Gastrocnemius medialis (tissue), 4 donors: ENCODE measurements around the gene ZBTB16. TPM values are rescaled to one million over a fixed set of nuclear protein-coding genes. Genes with fewer than 3 reads are reported as not detected.

Source experiments
- ATAC-seq, 2 donors: fragments of 150-250 bp; one replicate each; pipeline ENCODE4 v1.9.1; 2016
- DNase-seq, 2 donors: peaks; one replicate each; pipeline ENCODE4 v3.0.0-alpha.2; 2019
- H3K27ac ChIP-seq, 4 donors: fragments of 200-600 bp; sonication (generic); 1 replicate in 1 of 4; 2 replicates in 3 of 4; pipeline ENCODE4 v1.5.1; 2016 to 2018; ENCODE audit warnings: mild to moderate bottlenecking in 2 of 4, moderate library complexity in 1 of 4
- H3K27me3 ChIP-seq, 3 donors: fragments of 200-600 bp; sonication (generic) in 2 of 3; 1 replicate in 1 of 3; 2 replicates in 2 of 3; pipeline versions ENCODE4 v1.5.1 to v1.6.0; 2016 to 2019; ENCODE audit warnings: mild to moderate bottlenecking in 1 of 3, moderate library complexity in 1 of 3
- H3K36me3 ChIP-seq, 2 donors: fragments of 200-600 bp; sonication (generic) in 1 of 2; one replicate each; pipeline ENCODE4 v1.5.1; 2017 to 2018
- H3K4me1 ChIP-seq, 2 donors: fragments of 200-600 bp; sonication (generic) in 1 of 2; one replicate each; pipeline ENCODE4 v1.5.1; 2016 to 2017; ENCODE audit warnings: mild to moderate bottlenecking in 2 of 2
- H3K4me3 ChIP-seq, 4 donors: fragments of 200-600 bp; sonication (generic) in 3 of 4; 1 replicate in 1 of 4; 2 replicates in 3 of 4; pipeline ENCODE4 v1.5.1; 2016 to 2019; ENCODE audit warnings: mild to moderate bottlenecking in 2 of 4
- H3K9me3 ChIP-seq, 3 donors: fragments of 200-600 bp; sonication (generic) in 2 of 3; 1 replicate in 1 of 3; 2 replicates in 2 of 3; pipeline ENCODE4 v1.5.1; 2016 to 2019
- POLR2A ChIP-seq, 2 donors: fragments of 450-650 bp; IDR thresholded peaks; one replicate each; pipeline ENCODE4 v1.6.1; 2017; ENCODE audit warnings: antibody characterized with exemption in 2 of 2, mild to moderate bottlenecking in 2 of 2, moderate library complexity in 2 of 2
- in situ Hi-C, 4 donors: fragments of 200-750 bp; cut with MboI; loops; one replicate each; pipeline versions ENCODE4 v1.15.0 to v1.8.0; 2017; ENCODE audit warnings: low sequenced_read_pairs in 4 of 4
- intact Hi-C: fragments of 100-400 bp; cut with DNase I; formaldehyde crosslinking; loops from one replicate; pipeline ENCODE4 v1.15.1; 2023; ENCODE audit warnings: low total_unique reads
- total RNA-seq, 4 donors: library from RNA; depleted of rRNA; stranded (reverse); fragments of >200 nt; gene quantifications; one replicate each; pipeline versions ENCODE4 v1.1.0 to v1.2.3, GENCODE V29; 2016
- TF ChIP-seq, protein P1 (sequence below), 5 experiments: fragments of 450-650 bp in 3 of 5; fragments of 200-600 bp in 2 of 5; sonication (generic) in 2 of 5; IDR thresholded peaks in 4 of 5; conservative IDR thresholded peaks in 1 of 5; 1 replicate in 4 of 5; 2 replicates in 1 of 5; pipeline ENCODE4 v1.5.1; 2016 to 2019; ENCODE audit warnings: antibody characterized with exemption in 5 of 5, mild to moderate bottlenecking in 3 of 5, moderate library complexity in 3 of 5

ZBTB16 gene
- total RNA-seq, 4 donors from 2014 or later, result 156 to 250 (median 196) TPM

DNA sequence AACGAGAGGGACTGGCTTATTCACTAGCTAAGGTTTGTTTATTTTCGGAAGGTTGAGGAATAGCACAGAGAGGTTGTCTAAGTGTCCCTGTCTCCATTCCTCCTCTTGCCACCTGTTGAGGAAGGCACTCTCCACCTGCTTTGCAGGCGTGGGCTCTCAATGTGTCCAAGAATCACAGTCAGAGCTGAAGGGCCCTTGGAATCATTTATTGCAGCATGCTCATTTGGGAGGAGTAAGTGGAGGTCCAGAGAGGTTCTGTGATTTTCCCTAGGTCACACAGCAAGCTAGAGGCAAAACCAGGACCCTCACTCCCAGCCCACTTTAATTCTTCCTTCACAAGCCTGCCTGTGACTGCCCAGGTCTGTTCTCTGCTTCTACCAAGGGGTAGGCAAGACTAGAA lies 21.3 kb downstream of the ZBTB16 start:
- Histone ChIP-seq H3K27ac (peak overlapping the region; percentile 94 to 99 (median 96)), H3K27me3 (no peaks in the 10 kb centered on the region), H3K4me1 (peaks cover 100% of the 10 kb centered on the region in 2 donors), H3K36me3 (peaks cover 0 to 40% of the 10 kb centered on the region in 2 donors), H3K9me3 (no peaks in the 10 kb centered on the region), H3K4me3 (peak overlapping the region; percentile 9 to 54 (median 49))
- peak; percentile 28 to 29 for ATAC-seq
- intact Hi-C loops, result loop anchor here (2.0 kb wide), 1 partner anchor 42 kb away; no protein-coding TSS in a partner anchor
- in situ Hi-C loops, result no loop called here
- DNase-seq, result no peak
- TF ChIP-seq POLR2A (IDR thresholded peaks at IDR 0.05), result no peak
- TF ChIP-seq, protein P1, sequence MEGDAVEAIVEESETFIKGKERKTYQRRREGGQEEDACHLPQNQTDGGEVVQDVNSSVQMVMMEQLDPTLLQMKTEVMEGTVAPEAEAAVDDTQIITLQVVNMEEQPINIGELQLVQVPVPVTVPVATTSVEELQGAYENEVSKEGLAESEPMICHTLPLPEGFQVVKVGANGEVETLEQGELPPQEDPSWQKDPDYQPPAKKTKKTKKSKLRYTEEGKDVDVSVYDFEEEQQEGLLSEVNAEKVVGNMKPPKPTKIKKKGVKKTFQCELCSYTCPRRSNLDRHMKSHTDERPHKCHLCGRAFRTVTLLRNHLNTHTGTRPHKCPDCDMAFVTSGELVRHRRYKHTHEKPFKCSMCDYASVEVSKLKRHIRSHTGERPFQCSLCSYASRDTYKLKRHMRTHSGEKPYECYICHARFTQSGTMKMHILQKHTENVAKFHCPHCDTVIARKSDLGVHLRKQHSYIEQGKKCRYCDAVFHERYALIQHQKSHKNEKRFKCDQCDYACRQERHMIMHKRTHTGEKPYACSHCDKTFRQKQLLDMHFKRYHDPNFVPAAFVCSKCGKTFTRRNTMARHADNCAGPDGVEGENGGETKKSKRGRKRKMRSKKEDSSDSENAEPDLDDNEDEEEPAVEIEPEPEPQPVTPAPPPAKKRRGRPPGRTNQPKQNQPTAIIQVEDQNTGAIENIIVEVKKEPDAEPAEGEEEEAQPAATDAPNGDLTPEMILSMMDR (IDR thresholded peaks at IDR 0.05 in 4 of 5, conservative IDR thresholded peaks at IDR 0.05 in 1 of 5), result no peak

DNA sequence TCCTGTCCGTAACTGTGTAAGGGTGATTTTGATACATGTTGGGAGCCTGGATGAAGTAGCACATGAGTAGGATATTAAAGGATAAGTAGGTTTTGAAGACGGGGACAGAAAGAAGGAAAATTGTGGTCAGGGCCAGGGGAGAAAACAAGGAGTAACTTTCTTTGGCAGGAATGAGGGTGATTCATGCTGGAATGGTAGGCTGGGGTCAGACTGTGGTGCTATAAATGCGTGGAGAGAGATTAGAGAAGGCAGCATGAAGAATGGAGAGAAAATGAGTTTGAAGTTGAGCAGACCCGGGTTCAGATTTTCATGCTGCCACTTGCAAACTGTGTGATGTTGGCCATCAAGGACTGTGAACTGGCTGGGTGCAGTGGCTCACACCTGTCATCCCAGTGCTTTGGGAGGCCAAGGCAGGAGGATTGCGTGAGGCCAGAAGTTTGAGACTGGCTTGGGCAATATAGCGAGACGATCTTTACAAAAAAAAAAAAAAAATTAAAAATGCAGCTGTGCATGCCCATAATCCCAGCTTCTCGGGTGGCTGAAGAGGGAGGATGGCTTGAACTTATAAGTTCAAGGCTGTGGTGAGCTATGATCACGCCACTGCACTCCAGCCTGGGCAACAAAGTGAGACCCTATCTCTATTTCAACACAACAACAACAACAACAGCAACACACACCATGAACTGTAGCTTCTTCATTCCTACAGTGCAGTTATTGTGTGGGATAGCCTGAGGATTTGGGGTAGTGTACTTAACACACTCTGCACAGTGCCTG lies 22.3 kb downstream of the ZBTB16 start:
- intact Hi-C loops (loop anchor here (1.0 to 2.0 kb wide), 2 partner anchors 17 to 41 kb away; no protein-coding TSS in a partner anchor), in situ Hi-C loops (no loop called here)
- no peaks in the 10 kb centered on the region for H3K27me3 ChIP-seq
- TF ChIP-seq POLR2A (IDR thresholded peaks at IDR 0.05), result no peak
- TF ChIP-seq, protein P1 (IDR thresholded peaks at IDR 0.05 in 4 of 5, conservative IDR thresholded peaks at IDR 0.05 in 1 of 5), result no peak
- peak overlapping the region in 3 of 4 donors; percentile 48 to 54 (median 50) for H3K4me3 ChIP-seq
- peaks cover 100% of the 10 kb centered on the region in 2 donors for H3K4me1 ChIP-seq
- H3K36me3 ChIP-seq, result peaks cover 0 to 34% of the 10 kb centered on the region in 2 donors
- no peaks in the 10 kb centered on the region for H3K9me3 ChIP-seq
- peak in 1 of 2 donors; percentile 7 for ATAC-seq
- H3K27ac ChIP-seq, result peak overlapping the region; percentile 94 to 99 (median 96)
- DNase-seq, result no peak

DNA sequence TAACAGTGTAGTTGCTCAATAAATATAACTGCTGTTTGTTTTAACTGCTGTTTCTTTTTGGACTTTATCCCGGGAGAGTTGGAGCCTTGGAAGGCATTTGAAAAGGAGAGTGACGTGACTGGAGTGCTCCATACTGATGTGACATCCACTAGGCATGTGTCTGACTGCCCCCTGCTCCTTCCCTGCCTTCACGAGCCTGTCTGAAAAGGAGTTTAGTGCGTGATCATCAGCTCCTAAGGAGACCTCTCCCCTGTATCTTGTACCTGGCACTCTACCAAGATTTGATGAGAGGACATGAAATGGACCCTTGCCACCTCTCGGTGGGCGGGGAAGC lies 22.9 kb downstream of the ZBTB16 start:
- Histone ChIP-seq H3K27ac (peak overlapping the region; percentile 94 to 99 (median 96)), H3K4me1 (peaks cover 100% of the 10 kb centered on the region in 2 donors), H3K9me3 (no peaks in the 10 kb centered on the region), H3K4me3 (peak overlapping the region; percentile 5 to 43 (median 26)), H3K36me3 (peaks cover 0 to 34% of the 10 kb centered on the region in 2 donors), H3K27me3 (no peaks in the 10 kb centered on the region)
- intact Hi-C loops (loop anchor here (1.0 kb wide), 1 partner anchor 17 kb away; no protein-coding TSS in a partner anchor), in situ Hi-C loops (no loop called here)
- TF ChIP-seq, protein P1 (IDR thresholded peaks at IDR 0.05 in 4 of 5, conservative IDR thresholded peaks at IDR 0.05 in 1 of 5), result no peak
- TF ChIP-seq POLR2A (IDR thresholded peaks at IDR 0.05), result peak; percentile 56 to 60
- peak; percentile 31 to 42 for ATAC-seq
- peak in 1 of 2 donors; percentile 71 for DNase-seq

DNA sequence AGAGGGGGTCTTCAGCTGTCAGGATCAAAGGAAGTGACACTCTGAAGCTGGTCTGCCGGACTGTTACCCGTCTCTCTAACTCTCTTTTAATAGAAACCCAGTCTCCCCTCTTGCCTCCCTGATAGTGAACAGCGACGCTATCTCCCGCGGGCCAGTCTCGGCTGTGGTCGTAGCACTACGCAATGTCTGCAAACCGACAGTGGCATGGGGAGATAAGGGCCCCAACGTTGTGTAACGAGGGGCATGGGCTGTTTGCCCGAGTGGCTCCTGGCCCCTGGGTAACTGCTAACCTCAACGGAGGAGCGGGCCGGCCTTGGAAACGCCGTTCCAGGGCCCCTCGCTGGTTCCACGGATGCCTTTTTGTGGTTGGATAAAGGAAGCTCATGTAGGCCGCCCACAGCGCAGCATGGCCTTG lies 23.3 kb downstream of the ZBTB16 start:
- TF ChIP-seq, protein P1 (IDR thresholded peaks at IDR 0.05 in 4 of 5, conservative IDR thresholded peaks at IDR 0.05 in 1 of 5), result no peak
- TF ChIP-seq POLR2A (IDR thresholded peaks at IDR 0.05), result no peak
- Histone ChIP-seq H3K36me3 (peaks cover 0 to 34% of the 10 kb centered on the region in 2 donors), H3K4me1 (peaks cover 100% of the 10 kb centered on the region in 2 donors), H3K27me3 (no peaks in the 10 kb centered on the region), H3K9me3 (no peaks in the 10 kb centered on the region), H3K27ac (peak overlapping the region; percentile 94 to 99 (median 96)), H3K4me3 (peak overlapping the region; percentile 5 to 43 (median 26))
- in situ Hi-C loops, result no loop called here
- ATAC-seq (no peak), DNase-seq (peak in 1 of 2 donors; percentile 34)
- intact Hi-C loops, result loop anchor here (1.0 kb wide), 1 partner anchor 17 kb away; no protein-coding TSS in a partner anchor
